Mesodermal cell (in vitro differentiated cells): ENCODE data around the gene AMELX.

ENCODE experiments used
- H3K27ac ChIP-seq: 2 replicates; pipeline ENCODE4 v1.7.0; 2013; ENCODE audit warnings: mild to moderate bottlenecking, low read depth, low read length, moderate library complexity; ENCODE audit not compliant: severe bottlenecking
- H3K36me3 ChIP-seq: 2 replicates; pipeline ENCODE4 v1.7.1; 2013; ENCODE audit warnings: mild to moderate bottlenecking, low read length, moderate library complexity; ENCODE audit not compliant: control insufficient read depth, insufficient read depth
- H3K4me1 ChIP-seq: one replicate; pipeline ENCODE4 v1.7.1; 2013; ENCODE audit warnings: mild to moderate bottlenecking, low read length; ENCODE audit not compliant: insufficient read depth, control insufficient read depth, poor library complexity, severe bottlenecking
- H3K4me3 ChIP-seq: 2 replicates; pipeline ENCODE4 v1.7.0; 2013; ENCODE audit warnings: low read length, control low read depth, mild to moderate bottlenecking; ENCODE audit not compliant: insufficient read depth, poor library complexity, severe bottlenecking; ENCODE audit errors: extremely low read depth
- H3K9me3 ChIP-seq: 2 replicates; pipeline ENCODE4 v1.7.1; 2013; ENCODE audit warnings: mild to moderate bottlenecking, low read length, moderate library complexity; ENCODE audit not compliant: control insufficient read depth
- WGBS, 2 experiments: methylation state at CpG; one replicate each; pipeline ENCODE4 v1.1.5; 2013; ENCODE audit warnings: missing lambda C conversion rate in 2 of 2; ENCODE audit not compliant: insufficient coverage in 2 of 2; 5-methylcytosine and 5-hydroxymethylcytosine counted together

AMELX gene

GRCh38 chrX:11304829-11305228 is 11.6 kb downstream of the AMELX start:
- no peak overlapping the region for H3K4me3 ChIP-seq
- no peaks in the 10 kb centered on the region for H3K36me3 ChIP-seq
- no peak overlapping the region for H3K27ac ChIP-seq
- WGBS, 2 experiments: 40% methylated on average over 2 of the region's 6 CpGs; no CpG with 5 or more reads in 1 of the 2 experiments
- no peaks in the 10 kb centered on the region for H3K9me3 ChIP-seq
- H3K4me1 ChIP-seq: no peaks in the 10 kb centered on the region

GRCh38 chrX:11305641-11306040 is 12.4 kb downstream of the AMELX start:
- Histone ChIP-seq H3K9me3 (no peaks in the 10 kb centered on the region), H3K36me3 (no peaks in the 10 kb centered on the region), H3K4me1 (no peaks in the 10 kb centered on the region), H3K27ac (no peak overlapping the region), H3K4me3 (no peak overlapping the region)
- 100% methylated on average over 1 of the region's 1 CpG; no CpG with 5 or more reads in 1 of the 2 experiments for WGBS, 2 experiments

GRCh38 chrX:11309220-11309619 is 16.0 kb downstream of the AMELX start:
- Histone ChIP-seq H3K4me3 (no peak overlapping the region), H3K36me3 (no peaks in the 10 kb centered on the region), H3K27ac (no peak overlapping the region), H3K4me1 (no peaks in the 10 kb centered on the region), H3K9me3 (no peaks in the 10 kb centered on the region)
- WGBS, 2 experiments: no CpG with 5 or more reads among the region's 5 CpGs

DNA sequence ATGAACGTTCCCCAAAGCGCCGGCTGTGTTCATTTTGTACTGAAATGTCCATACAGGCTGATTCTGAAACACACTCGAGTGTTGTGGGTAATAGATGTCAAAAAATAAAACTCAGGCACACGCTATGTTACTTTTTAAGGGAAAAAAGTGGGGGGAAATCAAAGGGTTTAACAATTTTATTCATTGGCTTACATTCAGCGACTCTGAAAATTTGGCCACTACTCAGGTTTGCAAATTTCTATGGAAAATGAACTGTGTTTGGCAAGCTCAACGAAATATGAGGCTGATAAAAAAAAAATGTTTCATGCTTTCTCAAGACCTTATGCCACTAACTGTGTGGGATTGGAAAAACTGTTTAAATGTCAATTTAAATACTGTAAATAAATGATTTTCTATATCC is 18.5 kb downstream of the AMELX start:
- Histone ChIP-seq H3K4me1 (no peaks in the 10 kb centered on the region), H3K27ac (no peak overlapping the region), H3K4me3 (no peak overlapping the region), H3K36me3 (no peaks in the 10 kb centered on the region), H3K9me3 (no peaks in the 10 kb centered on the region)
- WGBS, 2 experiments: 97% methylated on average over 3 of the region's 7 CpGs; no CpG with 5 or more reads in 1 of the 2 experiments

- 100% methylated on average over 1 of the region's 7 CpGs; no CpG with 5 or more reads in 1 of the 2 experiments for WGBS, 2 experiments
- no peaks in the 10 kb centered on the region for H3K9me3 ChIP-seq
- no peaks in the 10 kb centered on the region for H3K4me1 ChIP-seq
- H3K36me3 ChIP-seq: no peaks in the 10 kb centered on the region
- H3K27ac ChIP-seq: no peak overlapping the region
- no peak overlapping the region for H3K4me3 ChIP-seq
Measured at GRCh38 chrX:11319806-11320520, 26.8 kb downstream of the AMELX start.

- no CpG with 5 or more reads among the region's 2 CpGs for WGBS, 2 experiments
- no peak overlapping the region for H3K27ac ChIP-seq
- H3K9me3 ChIP-seq: no peaks in the 10 kb centered on the region
- H3K4me3 ChIP-seq: no peak overlapping the region
- no peaks in the 10 kb centered on the region for H3K36me3 ChIP-seq
- H3K4me1 ChIP-seq: no peaks in the 10 kb centered on the region
Measured at GRCh38 chrX:11321986-11322385, 28.8 kb downstream of the AMELX start.

- H3K9me3 ChIP-seq: no peaks in the 10 kb centered on the region
- no CpG with 5 or more reads among the region's 3 CpGs for WGBS, 2 experiments
- no peaks in the 10 kb centered on the region for H3K4me1 ChIP-seq
- H3K4me3 ChIP-seq: no peak overlapping the region
- H3K36me3 ChIP-seq: no peaks in the 10 kb centered on the region
- no peak overlapping the region for H3K27ac ChIP-seq
Measured at GRCh38 chrX:11328134-11328533, 34.9 kb downstream of the AMELX start.

GRCh38 chrX:11329021-11329420 is 35.8 kb downstream of the AMELX start:
- Histone ChIP-seq H3K27ac (no peak overlapping the region), H3K4me3 (no peak overlapping the region), H3K9me3 (no peaks in the 10 kb centered on the region), H3K36me3 (no peaks in the 10 kb centered on the region), H3K4me1 (no peaks in the 10 kb centered on the region)
- no CpG with 5 or more reads among the region's 5 CpGs for WGBS, 2 experiments

GRCh38 chrX:11331788-11332187 is 38.6 kb downstream of the AMELX start:
- no peak overlapping the region for H3K4me3 ChIP-seq
- 100% methylated on average over 1 of the region's 2 CpGs; no CpG with 5 or more reads in 1 of the 2 experiments for WGBS, 2 experiments
- H3K36me3 ChIP-seq: no peaks in the 10 kb centered on the region
- no peaks in the 10 kb centered on the region for H3K4me1 ChIP-seq
- H3K9me3 ChIP-seq: no peaks in the 10 kb centered on the region
- H3K27ac ChIP-seq: no peak overlapping the region

- Histone ChIP-seq H3K36me3 (no peaks in the 10 kb centered on the region), H3K9me3 (no peaks in the 10 kb centered on the region), H3K27ac (no peak overlapping the region), H3K4me1 (no peaks in the 10 kb centered on the region), H3K4me3 (no peak overlapping the region)
- no CpG with 5 or more reads among the region's 2 CpGs for WGBS, 2 experiments
Measured at GRCh38 chrX:11334165-11334564, 41.0 kb downstream of the AMELX start.

DNA sequence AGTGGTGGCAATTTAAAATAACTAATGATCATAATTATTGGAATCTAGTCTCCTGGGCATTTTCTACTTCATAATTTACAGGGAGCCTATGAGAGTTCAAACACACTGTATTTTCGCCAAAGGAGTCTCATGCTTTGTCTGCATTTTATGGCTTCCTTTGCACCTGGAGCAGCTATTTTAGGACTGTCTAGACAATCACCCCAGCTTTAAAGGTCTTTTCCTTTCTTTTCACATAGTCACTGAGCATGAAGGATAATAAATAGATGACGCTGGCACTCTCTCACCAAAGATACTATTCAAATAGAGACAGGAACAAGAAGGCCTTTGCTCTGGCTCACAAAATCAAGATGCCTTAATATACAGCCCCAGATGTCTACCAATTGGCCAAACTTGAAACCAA is 43.0 kb downstream of the AMELX start:
- Histone ChIP-seq H3K4me3 (no peak overlapping the region), H3K9me3 (no peaks in the 10 kb centered on the region), H3K4me1 (no peaks in the 10 kb centered on the region), H3K27ac (no peak overlapping the region), H3K36me3 (no peaks in the 10 kb centered on the region)
- WGBS, 2 experiments: 86% methylated on average over 1 of the region's 2 CpGs; no CpG with 5 or more reads in 1 of the 2 experiments
